Fibroblast of skin of abdomen (primary cell): ENCODE measurements around the gene GUCY1A2.
A peak's percentile ranks its signal among the peaks of the same experiment; 100 is the strongest.

Experiments used
- DNase-seq: peaks from one replicate; pipeline ENCODE4 v3.0.0-alpha.2; 2013

Gene GUCY1A2

DNA sequence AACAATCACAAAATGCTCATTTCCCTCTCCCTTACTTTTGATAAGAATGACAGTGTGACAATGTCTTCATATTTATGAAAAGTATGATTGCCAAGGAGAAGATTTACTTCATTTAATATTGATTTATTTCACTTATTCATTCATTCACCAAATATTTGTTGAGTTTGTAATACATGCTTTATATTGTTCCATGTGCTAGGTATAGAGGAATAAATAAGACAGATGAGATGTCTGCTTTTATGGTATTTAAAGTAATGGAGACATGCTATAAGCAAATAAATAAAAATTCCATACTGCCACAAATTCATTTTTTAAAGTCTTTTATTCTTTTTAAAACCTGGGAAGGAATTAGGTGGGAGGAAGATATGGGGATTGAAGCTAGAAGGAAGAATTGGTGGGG lies 289.4 kb downstream of the GUCY1A2 start:
- DNase-seq, result no peak

DNA sequence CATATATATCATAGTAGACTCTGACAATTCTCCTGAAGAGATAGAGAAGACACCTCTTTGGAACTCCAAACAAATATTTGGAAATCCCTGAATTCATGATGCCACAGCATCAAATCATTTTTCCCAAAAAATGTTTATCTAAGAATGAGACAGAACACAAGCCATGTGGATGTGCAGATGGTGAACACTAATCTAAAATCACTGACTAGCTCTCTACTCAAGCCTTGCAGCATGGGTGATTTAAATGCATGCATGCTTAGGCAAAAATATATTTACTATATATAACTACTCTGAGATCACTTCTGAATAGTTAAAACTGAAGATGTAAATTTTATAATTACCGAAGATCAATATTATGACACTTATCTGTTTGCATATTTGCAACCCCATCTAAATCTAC lies 289.9 kb downstream of the GUCY1A2 start:
- no peak for DNase-seq

DNA sequence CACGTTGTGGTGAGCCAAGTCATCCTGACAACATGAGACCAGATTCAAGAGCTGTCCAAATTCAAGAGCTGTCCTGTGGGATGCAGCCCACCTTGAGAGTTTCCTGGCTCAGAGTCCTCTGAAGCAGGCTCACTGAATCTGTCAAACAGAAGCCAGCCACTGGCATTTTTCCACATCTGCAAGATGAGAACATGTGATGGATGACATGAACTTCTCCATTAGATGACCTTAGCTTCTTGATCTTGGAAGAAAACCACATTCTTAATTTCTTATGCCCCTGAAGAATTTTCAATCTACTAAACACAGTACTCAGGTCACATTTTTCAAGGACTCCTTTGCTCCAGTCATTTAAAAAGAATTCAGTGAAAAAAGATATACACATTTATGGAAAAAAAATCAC lies 291.0 kb downstream of the GUCY1A2 start:
- DNase-seq, result peak; percentile 61

DNA sequence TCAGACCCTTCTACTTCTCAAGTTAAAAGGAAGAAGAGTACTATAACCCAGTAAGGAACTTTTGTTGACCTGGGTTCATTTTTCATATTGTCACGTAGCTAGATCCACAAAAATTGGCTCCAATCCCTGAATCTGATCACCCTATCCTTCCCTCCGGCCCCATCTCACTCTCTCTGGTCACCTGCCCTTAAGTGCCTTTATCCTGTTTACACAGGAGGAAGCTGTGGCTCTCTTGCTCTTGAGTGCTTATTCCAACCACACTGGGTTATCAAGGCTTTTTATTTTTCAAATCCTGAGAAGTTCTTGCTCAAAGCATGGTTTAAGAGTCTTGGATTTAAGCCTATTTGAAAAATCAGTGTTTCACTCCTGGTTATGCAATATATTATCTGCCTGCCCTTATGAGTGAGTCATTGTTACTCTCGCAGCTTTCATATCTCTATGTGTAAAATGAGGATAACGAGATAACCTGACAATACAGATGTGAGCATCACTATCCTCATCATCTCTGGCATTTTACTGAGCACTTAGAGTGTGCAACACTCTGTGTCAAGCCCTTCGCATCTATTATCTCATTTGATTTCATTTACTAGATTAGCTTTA lies 293.9 kb downstream of the GUCY1A2 start:
- DNase-seq, result no peak

DNA sequence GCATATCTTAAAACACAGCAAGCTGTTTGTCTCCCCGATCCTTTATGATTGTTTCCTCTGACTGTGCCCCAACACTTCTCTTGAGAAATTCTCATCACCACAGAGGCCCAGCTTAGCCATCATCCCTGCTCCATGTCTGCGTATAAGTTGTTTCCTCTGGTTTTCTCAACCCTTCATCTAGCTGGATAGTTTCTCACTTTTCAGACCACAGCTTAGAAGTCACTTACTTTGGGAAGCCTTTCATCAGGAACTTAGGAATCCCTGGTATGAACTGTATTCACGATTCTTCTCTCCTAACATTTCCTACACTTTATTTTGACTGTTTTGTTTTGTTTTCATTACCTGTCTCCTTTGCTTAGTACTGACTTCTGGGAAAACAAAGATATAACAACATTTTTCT lies 295.2 kb downstream of the GUCY1A2 start:
- no peak for DNase-seq

DNA sequence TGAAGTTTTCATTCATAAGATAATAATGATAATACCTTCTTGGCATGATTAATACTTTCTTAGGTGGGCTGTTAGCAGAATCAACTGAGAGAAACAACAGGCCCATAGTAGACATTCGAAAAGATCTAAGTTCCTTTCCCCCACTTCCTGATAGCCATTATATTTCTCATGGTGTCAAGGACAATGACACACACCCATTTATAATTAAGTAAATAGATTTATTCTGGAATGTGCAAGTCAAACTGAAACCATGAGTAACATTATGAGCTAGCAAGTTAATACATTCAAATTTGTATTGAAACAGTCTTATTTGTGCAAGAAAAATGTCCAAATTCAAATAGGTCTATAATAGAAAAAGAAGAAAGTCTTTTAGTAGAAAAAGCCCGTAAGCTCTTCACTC lies 301.1 kb downstream of the GUCY1A2 start:
- no peak for DNase-seq

DNA sequence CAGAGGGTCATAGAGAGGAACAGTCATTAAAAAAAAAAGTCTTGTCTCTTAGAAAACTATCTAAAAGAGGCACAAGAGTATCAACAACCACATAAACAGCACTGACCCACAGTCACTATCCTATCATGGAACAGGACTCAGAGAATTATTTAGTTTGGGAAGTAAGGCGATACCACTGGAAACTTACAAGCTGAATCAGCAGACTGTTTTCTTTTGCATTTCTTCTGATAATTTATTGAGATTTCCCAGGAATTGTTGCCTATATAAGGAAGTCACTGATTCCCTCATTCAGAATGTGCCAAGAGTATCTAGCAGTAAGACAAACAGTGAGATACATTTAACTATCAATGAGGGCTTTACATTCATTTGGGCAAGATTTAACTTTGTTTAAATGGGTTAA lies 304.1 kb downstream of the GUCY1A2 start:
- DNase-seq, result peak; percentile 75

DNA sequence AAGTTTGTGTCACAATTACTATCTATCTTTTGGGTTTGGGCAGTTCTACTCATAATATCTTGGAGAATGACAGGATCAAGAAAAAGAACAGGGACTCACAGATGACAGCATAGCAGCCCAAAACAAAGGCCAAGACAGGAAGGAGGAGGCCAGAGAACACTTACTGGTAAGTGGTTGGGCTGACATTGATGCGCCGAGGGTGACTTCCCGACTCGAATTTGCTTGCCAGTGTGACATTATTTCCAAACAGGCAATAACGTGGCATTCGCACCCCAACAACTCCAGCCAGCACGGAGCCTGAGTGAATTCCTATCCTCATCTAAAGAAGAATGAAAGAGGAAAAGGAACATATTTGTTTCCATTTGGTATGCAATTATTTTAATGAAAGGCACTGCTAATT lies 309.9 kb downstream of the GUCY1A2 start:
- DNase-seq, result no peak

DNA sequence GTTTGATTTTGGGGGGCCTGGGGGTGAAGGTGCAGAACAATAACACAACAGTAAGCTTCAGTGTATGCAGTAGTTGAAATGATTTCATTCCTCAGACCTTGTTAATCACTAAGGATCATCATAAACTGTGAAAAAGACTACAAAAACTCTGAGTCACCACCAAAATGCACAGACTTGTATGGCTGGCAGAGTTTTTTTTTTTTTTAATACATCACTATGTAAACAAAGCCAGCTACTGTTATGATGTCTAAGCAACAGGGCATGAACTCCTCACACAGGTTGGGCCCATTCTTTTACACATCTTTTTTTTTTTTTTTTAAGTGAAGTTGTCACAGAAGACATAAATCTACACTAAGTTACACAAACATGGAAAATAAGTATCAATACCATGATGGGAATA lies 311.9 kb downstream of the GUCY1A2 start:
- DNase-seq, result peak; percentile 77

DNA sequence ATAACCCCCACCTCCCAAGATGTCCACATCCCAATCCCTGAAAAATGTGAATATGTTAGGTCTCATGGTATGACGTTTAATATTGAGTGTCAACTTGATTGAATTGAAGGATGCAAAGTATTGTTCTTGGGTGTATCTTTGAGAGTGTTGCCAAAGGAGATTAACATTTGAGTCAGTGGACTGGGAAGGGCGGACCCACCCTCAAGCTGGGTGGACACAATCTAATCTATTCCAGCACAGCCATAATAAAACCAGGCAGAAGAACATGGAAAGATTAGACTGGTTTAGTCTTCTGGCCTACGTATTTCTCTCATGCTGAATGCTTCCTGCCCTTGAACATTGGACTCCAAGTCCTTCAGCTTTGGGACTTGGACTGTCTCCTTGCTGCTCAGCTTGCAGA lies 315.5 kb downstream of the GUCY1A2 start:
- no peak for DNase-seq

DNA sequence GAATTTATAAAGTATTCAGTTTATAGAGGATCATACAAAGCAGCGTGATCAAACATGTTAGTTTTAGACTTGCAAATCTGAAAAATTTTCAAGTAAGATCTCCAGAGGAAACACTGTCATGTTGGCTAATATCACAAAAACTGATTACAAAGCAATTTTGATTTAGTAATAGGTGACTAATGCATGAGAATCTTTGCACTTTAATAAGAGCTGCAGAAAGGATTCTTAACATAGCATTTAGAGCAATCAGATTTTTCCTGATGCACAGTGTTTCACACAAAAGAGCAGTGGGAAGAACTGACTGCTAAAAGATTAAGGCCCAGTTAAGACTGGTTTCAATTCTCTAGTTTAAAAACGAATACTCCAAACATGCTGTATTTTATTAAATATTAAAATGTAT lies 321.2 kb downstream of the GUCY1A2 start:
- DNase-seq, result peak; percentile 86

DNA sequence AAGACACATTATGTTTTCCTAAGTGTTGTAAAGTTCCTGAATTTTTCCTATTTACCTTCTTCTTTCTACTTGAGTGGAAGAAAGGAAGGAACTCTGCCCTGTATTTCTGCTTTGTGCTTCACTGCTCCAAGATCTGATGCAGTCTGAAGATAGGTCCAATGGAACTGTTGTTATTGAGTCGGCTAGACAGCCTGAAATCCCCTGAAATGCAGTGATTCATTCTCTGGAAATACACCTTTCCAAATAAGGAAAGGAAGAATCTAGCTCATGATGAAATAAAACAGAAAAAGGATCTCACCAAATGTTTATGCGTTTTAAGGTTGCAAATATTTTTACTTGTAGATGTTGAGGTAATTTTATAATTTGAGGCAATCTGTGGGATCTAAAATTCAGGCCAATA lies 322.8 kb downstream of the GUCY1A2 start:
- DNase-seq, result peak; percentile 90

DNA sequence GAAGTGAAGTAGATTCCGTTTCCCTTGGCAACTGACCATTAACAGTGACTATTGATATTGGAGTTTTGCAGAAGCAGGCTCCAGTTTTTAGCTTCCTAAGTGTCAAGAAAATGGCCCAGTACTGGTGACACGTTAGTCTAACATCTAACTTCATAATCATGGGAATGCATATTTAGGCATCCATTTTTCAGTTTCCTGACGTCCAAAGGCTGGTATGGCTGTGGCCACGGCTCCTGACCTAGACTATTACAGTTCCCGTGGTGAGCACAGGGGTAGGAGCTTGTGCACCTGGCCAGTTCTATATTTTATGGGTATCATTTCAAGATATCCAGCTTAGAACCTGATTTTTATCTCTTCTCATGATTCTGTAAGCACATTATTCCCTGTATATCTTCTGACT lies 323.8 kb downstream of the GUCY1A2 start:
- no peak for DNase-seq

DNA sequence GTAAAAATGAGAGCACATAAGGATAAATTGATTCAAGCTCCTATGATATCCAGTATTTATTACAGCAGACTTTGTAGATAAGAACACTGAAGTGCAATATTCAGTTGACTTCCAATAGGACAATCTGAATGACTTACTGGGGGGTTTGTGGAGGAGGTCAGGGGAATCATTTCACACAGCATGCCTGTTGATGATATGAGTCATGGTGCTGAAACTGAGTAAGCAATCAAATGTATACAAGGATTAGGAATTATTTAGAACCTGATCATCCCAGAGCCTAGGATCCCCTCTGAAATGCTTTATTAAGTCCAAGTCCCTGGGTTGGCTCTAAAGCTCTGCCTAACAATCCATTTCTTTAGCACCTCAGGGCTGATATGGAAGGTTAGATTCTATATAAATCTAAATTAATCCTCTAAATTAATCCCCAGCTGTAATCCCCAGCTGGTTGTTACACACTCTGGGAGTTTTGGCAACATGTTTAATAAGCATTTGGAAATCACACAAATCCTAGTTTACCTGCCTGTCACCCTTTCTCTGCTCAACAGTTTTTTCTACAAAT lies 326.4 kb downstream of the GUCY1A2 start:
- DNase-seq, result peak; percentile 57

DNA sequence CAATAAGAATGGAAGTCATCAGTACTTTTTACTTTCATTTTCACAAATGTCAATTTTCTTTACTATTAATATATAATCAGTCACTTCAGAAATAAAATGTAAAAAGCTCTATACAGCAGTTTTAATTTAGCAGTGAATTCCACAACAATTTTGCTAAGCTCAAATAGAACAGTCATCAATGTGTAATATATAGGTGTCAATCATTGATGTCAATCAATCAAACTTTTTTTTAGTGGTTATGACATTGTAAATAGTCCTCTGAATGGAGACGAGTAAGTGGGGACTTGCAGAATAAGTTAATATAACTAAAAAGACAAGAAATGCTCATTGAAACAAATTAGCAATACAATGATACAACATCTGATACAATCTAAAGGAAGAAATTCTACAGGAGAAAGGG lies 327.4 kb downstream of the GUCY1A2 start:
- DNase-seq, result no peak

DNA sequence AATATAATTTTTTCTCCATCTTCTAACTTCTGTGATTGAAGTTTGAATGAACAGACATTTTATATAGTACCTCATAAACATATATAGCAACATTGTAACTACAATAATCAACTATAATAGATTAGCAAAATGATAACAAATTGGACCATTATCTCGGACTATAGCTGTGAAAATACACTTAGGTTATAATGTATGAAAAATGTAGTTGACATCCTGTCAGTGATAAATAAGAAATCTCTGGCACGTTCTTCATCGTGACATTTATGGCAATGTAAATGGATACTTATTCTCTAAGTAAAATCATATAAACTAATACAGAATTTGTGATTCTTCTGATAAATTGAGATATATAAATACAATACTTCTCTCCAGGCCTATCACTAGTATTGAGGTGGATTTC lies 333.3 kb downstream of the GUCY1A2 start:
- no peak for DNase-seq

DNA sequence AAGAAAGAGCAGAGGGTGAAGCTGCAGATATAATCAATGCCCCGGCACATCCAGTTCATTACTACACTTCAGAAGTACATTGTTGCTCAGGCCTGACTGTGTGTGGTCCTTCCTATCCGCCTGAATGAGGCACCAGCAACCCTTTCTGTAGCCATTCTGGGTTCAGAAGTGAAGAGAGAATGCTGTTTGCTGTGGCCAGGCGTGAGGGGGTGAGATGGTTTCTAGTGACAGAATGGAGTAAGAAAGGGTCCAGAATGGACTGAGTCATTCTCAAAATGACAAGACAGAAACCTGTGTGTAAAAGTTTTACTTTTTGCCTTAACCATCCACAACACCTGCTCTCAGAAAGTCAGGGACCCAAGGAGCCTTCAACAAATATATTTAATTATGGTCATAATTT lies 334.8 kb downstream of the GUCY1A2 start:
- DNase-seq, result no peak

DNA sequence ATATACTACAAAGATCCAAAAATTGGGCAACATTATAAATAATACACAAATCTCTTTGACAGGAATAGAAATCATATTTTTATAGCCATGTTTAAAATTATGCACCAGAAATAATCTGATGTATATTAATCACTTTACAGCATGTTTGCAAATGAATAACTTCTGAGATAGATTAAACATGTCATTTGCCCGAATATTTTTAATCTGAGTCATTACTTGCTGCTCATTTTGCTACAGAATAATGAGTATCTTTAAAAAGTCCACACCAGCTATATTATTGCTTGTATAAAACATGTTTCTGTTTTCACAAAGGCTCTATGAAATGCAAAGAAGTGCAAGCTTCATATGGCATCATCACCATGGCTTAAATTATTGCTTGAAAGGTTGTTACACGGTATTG lies 336.8 kb downstream of the GUCY1A2 start:
- DNase-seq, result peak; percentile 28

DNA sequence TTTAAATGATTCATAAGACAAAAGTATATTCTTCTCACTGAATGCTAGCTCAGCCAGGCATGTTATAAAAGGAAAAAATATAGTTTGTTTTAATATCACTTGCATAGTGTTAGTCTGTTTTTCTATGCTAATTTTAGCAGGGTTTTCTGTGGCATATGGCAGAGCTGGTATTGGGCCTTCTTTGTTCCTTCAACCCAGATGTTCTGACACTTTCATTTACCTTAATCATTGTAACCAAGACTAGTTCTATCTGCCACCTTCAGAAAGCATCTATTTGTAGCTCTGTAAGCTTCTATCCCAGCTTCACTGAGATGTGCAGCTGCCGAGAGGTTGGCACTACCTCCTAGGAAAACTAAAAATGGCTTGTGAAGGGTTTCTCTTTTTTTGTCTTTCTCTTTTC lies 338.7 kb downstream of the GUCY1A2 start:
- no peak for DNase-seq

DNA sequence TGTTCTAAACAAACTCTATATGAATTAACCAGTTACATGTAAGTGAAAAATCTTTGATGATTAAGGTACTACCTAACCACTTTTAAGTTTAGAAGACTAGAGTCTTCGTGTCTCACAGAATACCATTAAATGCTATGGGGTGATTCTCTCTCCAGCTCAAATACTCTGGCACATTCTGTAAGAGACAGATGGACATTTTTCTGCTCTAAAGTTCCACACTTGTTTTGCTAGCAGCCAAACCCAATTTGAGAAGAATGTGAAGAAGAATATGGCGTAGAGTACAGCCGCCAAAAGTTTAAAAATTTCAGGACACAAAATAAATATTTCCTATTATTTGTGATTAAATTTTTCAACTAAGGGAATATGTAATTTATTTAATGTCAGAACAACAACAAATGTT lies 339.1 kb downstream of the GUCY1A2 start:
- DNase-seq, result no peak

DNA sequence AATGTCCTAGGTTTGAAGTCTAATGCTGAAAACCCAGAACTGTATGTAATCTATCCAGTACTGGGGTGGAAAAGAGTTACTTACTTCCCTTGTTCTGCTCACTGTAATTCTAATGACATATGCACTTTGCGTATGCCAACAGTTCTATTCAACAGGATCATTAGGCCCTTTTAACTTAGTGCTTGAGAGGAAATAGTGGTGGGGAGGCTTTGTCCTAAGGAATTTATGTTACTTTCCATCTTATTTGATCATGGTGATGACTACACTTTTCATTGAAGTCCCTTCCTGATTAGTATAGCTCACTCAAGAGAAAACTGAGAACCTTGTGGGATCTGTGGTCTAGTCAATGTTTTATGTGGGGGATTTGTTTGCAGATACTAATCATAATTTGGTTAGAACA lies 348.2 kb downstream of the GUCY1A2 start:
- peak; percentile 4 for DNase-seq

DNA sequence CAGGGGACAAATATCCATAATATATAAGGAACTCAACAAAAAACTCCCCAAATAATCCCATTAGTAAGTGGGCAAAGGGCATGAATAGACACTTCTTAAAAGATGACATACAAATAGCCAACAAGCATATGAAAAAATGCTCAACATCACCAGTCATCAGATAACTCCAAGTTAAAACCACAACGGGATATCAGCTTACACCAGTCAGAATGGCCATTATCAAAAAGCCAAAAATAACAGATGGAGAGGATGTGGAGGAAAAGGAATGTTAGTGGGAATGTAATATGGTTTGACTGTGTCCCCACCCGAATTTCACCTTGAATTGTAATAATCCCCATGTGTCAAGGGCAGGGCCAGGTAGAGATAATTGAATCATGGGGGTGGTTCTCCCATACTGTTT lies 350.1 kb downstream of the GUCY1A2 start:
- peak; percentile 58 for DNase-seq

DNA sequence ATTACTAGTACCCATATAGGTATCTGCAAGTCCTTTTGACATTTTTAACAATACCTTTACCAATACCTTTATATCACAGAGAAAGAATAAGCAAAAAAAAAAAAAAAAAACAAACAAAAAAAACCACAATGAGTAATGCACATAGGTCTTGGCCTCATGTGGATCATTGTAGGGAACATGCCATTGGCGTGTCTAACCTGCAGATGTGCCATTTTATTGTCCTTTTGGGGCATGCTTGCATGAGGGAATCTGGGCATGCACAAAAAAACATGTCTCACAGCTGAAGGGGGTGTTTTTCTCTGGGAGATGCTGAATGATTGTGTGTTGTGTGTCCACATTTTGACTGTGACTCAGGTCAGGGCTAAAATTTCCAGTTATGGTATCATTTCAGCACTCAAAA lies 361.6 kb downstream of the GUCY1A2 start:
- no peak for DNase-seq

DNA sequence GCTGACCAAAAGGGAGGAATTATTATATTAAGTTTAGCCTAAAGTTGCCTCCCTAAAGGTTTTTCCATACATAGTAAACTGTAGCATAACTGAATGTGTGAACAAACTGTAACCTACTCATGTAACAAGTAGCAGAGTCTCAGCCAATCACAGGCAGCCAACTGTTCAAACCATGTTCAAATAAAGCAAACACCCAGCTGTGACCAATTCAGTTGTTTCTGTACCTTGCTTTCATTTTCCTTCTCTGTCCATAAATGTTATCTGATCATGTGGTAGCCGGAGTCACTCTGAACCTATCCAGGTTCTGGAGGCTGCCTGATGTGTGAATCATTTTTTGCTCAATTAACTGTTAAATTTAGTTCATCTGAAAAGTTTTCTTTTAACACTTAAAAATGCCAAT lies 373.5 kb downstream of the GUCY1A2 start:
- peak; percentile 14 for DNase-seq

DNA sequence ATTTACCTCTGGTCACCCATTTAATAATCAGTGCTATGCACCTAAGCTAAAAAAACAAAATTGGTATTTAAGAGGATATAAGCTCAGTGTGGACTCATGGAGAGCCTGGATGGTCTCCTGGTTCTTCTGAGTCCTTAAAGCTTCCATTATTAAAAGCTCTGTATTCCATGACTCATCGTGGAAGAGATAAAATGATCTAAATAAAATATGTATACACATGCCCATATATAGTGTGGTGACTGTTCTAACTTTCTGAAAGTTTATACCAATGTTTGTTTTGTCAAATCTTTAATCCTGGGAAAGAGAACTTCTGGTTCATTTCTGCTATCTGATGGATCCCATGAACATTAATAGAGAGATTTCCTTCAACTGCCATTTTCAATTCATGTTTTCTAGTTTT lies 375.9 kb downstream of the GUCY1A2 start:
- peak; percentile 5 for DNase-seq
